HEK293 (cell line): Measurements from ENCODE around the gene ZFR.

ENCODE experiments used
- CTCF ChIA-PET: fragments of 350-600 bp; formaldehyde crosslinking; extraction: SDS; loops from one replicate; lab custom pipeline; 2021; ENCODE audit warnings: antibody characterized with exemption; lab: Yijun Ruan, JAX
- POLR2A ChIA-PET: fragments of 300-600 bp; formaldehyde crosslinking; extraction: SDS; loops from one replicate; lab custom pipeline; 2020; ENCODE audit warnings: antibody characterized with exemption, inconsistent platforms; lab: Yijun Ruan, JAX
- H3K27ac ChIP-seq: fragments of 200-500 bp; sonication (Bioruptor generic); 2 replicates; pipeline ENCODE4 v1.5.1; 2014; ENCODE audit warnings: low read depth, low read length, control low read depth, inconsistent platforms; ENCODE audit errors: extremely low read depth
- H3K36me3 ChIP-seq, 2 experiments: fragments of 200-500 bp in 1 of 2; sonication (Bioruptor generic) in 1 of 2; 1 replicate in 1 of 2; 2 replicates in 1 of 2; pipeline ENCODE4 v1.5.1; 2014 to 2017; ENCODE audit warnings: inconsistent platforms in 2 of 2, low read length in 2 of 2; ENCODE audit not compliant: control insufficient read depth in 2 of 2, insufficient read depth in 1 of 2
- H3K4me1 ChIP-seq: fragments of 200-500 bp; sonication (Bioruptor generic); 2 replicates; pipeline ENCODE4 v1.5.1; 2014; ENCODE audit warnings: mild to moderate bottlenecking, low read length, inconsistent platforms; ENCODE audit not compliant: control insufficient read depth, insufficient read depth
- H3K4me3 ChIP-seq: 2 replicates; pipeline ENCODE4 v1.5.1; 2011; ENCODE audit warnings: low read depth, mild to moderate bottlenecking, control low read depth, low read length, moderate library complexity
- H3K9me3 ChIP-seq: fragments of 200-500 bp; sonication (Bioruptor generic); 2 replicates; pipeline ENCODE4 v1.5.1; 2014; ENCODE audit warnings: low read depth, low read length, inconsistent platforms; ENCODE audit not compliant: control insufficient read depth, insufficient read depth
- BCL11A ChIP-seq: fragments of 450-650 bp; formaldehyde crosslinking; IDR thresholded peaks from 2 replicates; pipeline ENCODE4 v1.5.1; 2016; ENCODE audit warnings: low read depth, missing biosample characterization, missing genetic modification characterization
- GFI1B ChIP-seq: fragments of 450-650 bp; formaldehyde crosslinking; IDR thresholded peaks from 2 replicates; pipeline ENCODE4 v1.5.1; 2016; ENCODE audit warnings: missing biosample characterization, missing genetic modification characterization
- KLF1 ChIP-seq: fragments of 450-650 bp; formaldehyde crosslinking; IDR thresholded peaks from 2 replicates; pipeline ENCODE4 v1.5.1; 2016; ENCODE audit warnings: missing biosample characterization, missing genetic modification characterization
- KLF8 ChIP-seq: fragments of 450-650 bp; formaldehyde crosslinking; IDR thresholded peaks from 2 replicates; pipeline ENCODE4 v1.5.1; 2016; ENCODE audit warnings: missing biosample characterization, missing genetic modification characterization
- MEIS1 ChIP-seq: sonication (generic); formaldehyde crosslinking; IDR thresholded peaks from 2 replicates; pipeline ENCODE4 v1.8.1; 2022; ENCODE audit warnings: missing genetic modification reagents, mild to moderate bottlenecking, borderline replicate concordance
- TSHZ1 ChIP-seq: fragments of 450-650 bp; formaldehyde crosslinking; IDR thresholded peaks from 2 replicates; pipeline ENCODE4 v1.5.1; 2016; ENCODE audit warnings: missing biosample characterization, missing genetic modification characterization, borderline replicate concordance
- YY1 ChIP-seq: fragments of 450-650 bp; formaldehyde crosslinking; IDR thresholded peaks from 2 replicates; pipeline ENCODE4 v1.5.1; 2018; ENCODE audit warnings: missing biosample characterization, missing genetic modification characterization
- ZBTB17 ChIP-seq: fragments of 450-650 bp; formaldehyde crosslinking; IDR thresholded peaks from 2 replicates; pipeline ENCODE4 v1.5.1; 2016; ENCODE audit warnings: missing biosample characterization, missing genetic modification characterization
- ZBTB6 ChIP-seq: fragments of 450-650 bp; formaldehyde crosslinking; IDR thresholded peaks from 2 replicates; pipeline ENCODE4 v1.5.1; 2017; ENCODE audit warnings: missing biosample characterization, missing genetic modification characterization
- ZNF138 ChIP-seq: fragments of 450-650 bp; formaldehyde crosslinking; IDR thresholded peaks from 2 replicates; pipeline ENCODE4 v1.5.1; 2016; ENCODE audit warnings: missing biosample characterization, missing genetic modification characterization, borderline replicate concordance
- ZNF140 ChIP-seq: fragments of 450-650 bp; formaldehyde crosslinking; IDR thresholded peaks from 2 replicates; pipeline ENCODE4 v1.5.1; 2016; ENCODE audit warnings: missing biosample characterization, missing genetic modification characterization
- ZNF146 ChIP-seq: fragments of 450-650 bp; formaldehyde crosslinking; IDR thresholded peaks from 2 replicates; pipeline ENCODE4 v1.5.1; 2016; ENCODE audit warnings: missing biosample characterization, missing genetic modification characterization
- ZNF221 ChIP-seq: fragments of 450-650 bp; formaldehyde crosslinking; IDR thresholded peaks from 2 replicates; pipeline ENCODE4 v1.5.1; 2017; ENCODE audit warnings: missing biosample characterization, missing genetic modification characterization, borderline replicate concordance
- ZNF302 ChIP-seq: fragments of 450-650 bp; formaldehyde crosslinking; IDR thresholded peaks from 2 replicates; pipeline ENCODE4 v1.5.1; 2016; ENCODE audit warnings: missing biosample characterization, missing genetic modification characterization, low read depth
- ZNF639 ChIP-seq: fragments of 450-650 bp; formaldehyde crosslinking; IDR thresholded peaks from 2 replicates; pipeline ENCODE4 v1.5.1; 2016; ENCODE audit warnings: missing biosample characterization, missing genetic modification characterization
- ZNF704 ChIP-seq: fragments of 450-650 bp; formaldehyde crosslinking; IDR thresholded peaks from 2 replicates; pipeline ENCODE4 v1.5.1; 2016; ENCODE audit warnings: missing biosample characterization, missing genetic modification characterization
- ZNF76 ChIP-seq: fragments of 450-650 bp; formaldehyde crosslinking; IDR thresholded peaks from 2 replicates; pipeline ENCODE4; 2016; ENCODE audit warnings: low read depth, missing biosample characterization, missing genetic modification characterization, borderline replicate concordance
- ZNF768 ChIP-seq: fragments of 450-650 bp; formaldehyde crosslinking; IDR thresholded peaks from 2 replicates; pipeline ENCODE4 v1.5.1; 2018; ENCODE audit warnings: missing biosample characterization, mild to moderate bottlenecking, missing genetic modification characterization
- ZSCAN23 ChIP-seq: fragments of 450-650 bp; formaldehyde crosslinking; IDR thresholded peaks from 2 replicates; pipeline ENCODE4 v1.5.1; 2016; ENCODE audit warnings: missing biosample characterization, missing genetic modification characterization
- ZSCAN4 ChIP-seq: fragments of 450-650 bp; formaldehyde crosslinking; IDR thresholded peaks from 2 replicates; pipeline ENCODE4 v1.5.1; 2017; ENCODE audit warnings: missing biosample characterization, missing genetic modification characterization

The ZFR gene

GRCh38 chr5:32309761-32310160, 134.8 kb downstream of the ZFR start:
- TF ChIP-seq ZNF140: no peak
- TF ChIP-seq ZNF639 (tag by site-specific recombination): no peak
- no peak for TF ChIP-seq ZNF138
- no peak for TF ChIP-seq GFI1B
- no peak for TF ChIP-seq ZNF146 (tag by site-specific recombination)
- no peak for TF ChIP-seq YY1 (tag by site-specific recombination)
- no peak for TF ChIP-seq ZNF704
- TF ChIP-seq ZNF221 (tag by site-specific recombination): no peak
- no peak for TF ChIP-seq ZSCAN4 (tag by site-specific recombination)
- no peak for TF ChIP-seq KLF8 (tag by site-specific recombination)
- no peak for TF ChIP-seq ZNF768 (tag by site-specific recombination)
- no peak for TF ChIP-seq ZSCAN23 (tag by site-specific recombination)
- no peak for TF ChIP-seq KLF1
- TF ChIP-seq BCL11A (tag by site-specific recombination): no peak
- TF ChIP-seq ZBTB17: no peak
- ChIA-PET POLR2A (no interaction called here), CTCF (interaction anchor here (0.6 to 1.0 kb wide), 3 partner anchors 73 to 1057 kb away, joined by 3 to 4 read pairs (median 3); no protein-coding TSS in a partner anchor)
- Histone ChIP-seq H3K4me1 (peaks cover 13% of the 10 kb centered on the region), H3K27ac (no peak overlapping the region), H3K9me3 (no peaks in the 10 kb centered on the region), H3K36me3 (no peaks in the 10 kb centered on the region), H3K4me3 (no peak overlapping the region)

- ChIA-PET CTCF (interaction anchor here (1.0 kb wide), 1 partner anchor 181 kb away, joined by 4 read pairs; no protein-coding TSS in a partner anchor), POLR2A (no interaction called here)
- TF ChIP-seq ZNF221 (tag by site-specific recombination): no peak
- no peak for TF ChIP-seq BCL11A (tag by site-specific recombination)
- TF ChIP-seq ZNF76 (tag by site-specific recombination): no peak
- TF ChIP-seq KLF1: 0 out of 2 replicates have a peak, but pooled peaks have one; percentile 5
- no peak for TF ChIP-seq ZBTB6 (tag by site-specific recombination)
- no peak for TF ChIP-seq ZNF302 (tag by site-specific recombination)
- TF ChIP-seq MEIS1 (CRISPR knock-in tag): no peak
- no peak for TF ChIP-seq ZNF140
- TF ChIP-seq TSHZ1 (tag by site-specific recombination): no peak
- no peak overlapping the region for H3K27ac ChIP-seq
- no peaks in the 10 kb centered on the region for H3K36me3 ChIP-seq
- no peak overlapping the region for H3K4me3 ChIP-seq
- H3K4me1 ChIP-seq: peaks cover 13% of the 10 kb centered on the region
- no peaks in the 10 kb centered on the region for H3K9me3 ChIP-seq
Observed at GRCh38 chr5:32308946-32309345, 135.6 kb downstream of the ZFR start.
